Measurements from ENCODE around the gene NDST1. TPM values are rescaled to one million over a fixed set of nuclear protein-coding genes. Genes with fewer than 3 reads are reported as not detected.

NDST1 gene
- polyA plus RNA-seq, 1 donor from 2014 or later = 3.1 TPM

- Mint-ChIP-seq H3K4me1 (peaks cover 0 to 3% (median 0%) of the 10 kb centered on the region in 3 donors), H3K27me3 (peaks cover 9% of the 10 kb centered on the region), H3K27ac (no peak overlapping the region), H3K4me3 (no peak overlapping the region), H3K9me3 (no peaks in the 10 kb centered on the region), H3K36me3 (peaks cover 2% of the 10 kb centered on the region)
Measured at GRCh38 chr5:150595466-150596031, 87.6 kb downstream of the NDST1 start.

GRCh38 chr5:150596313-150596712 is 88.4 kb downstream of the NDST1 start:
- no peak overlapping the region for H3K4me3 Mint-ChIP-seq
- H3K4me1 Mint-ChIP-seq = peaks cover 0 to 3% (median 0%) of the 10 kb centered on the region in 3 donors
- H3K36me3 Mint-ChIP-seq = peaks cover 2% of the 10 kb centered on the region
- peaks cover 10% of the 10 kb centered on the region for H3K27me3 Mint-ChIP-seq
- H3K27ac Mint-ChIP-seq = no peak overlapping the region
- no peaks in the 10 kb centered on the region for H3K9me3 Mint-ChIP-seq

GRCh38 chr5:150596826-150597225 is 88.9 kb downstream of the NDST1 start:
- H3K4me3 Mint-ChIP-seq = no peak overlapping the region
- no peaks in the 10 kb centered on the region for H3K9me3 Mint-ChIP-seq
- H3K27me3 Mint-ChIP-seq = peaks cover 10% of the 10 kb centered on the region
- peaks cover 0 to 3% (median 0%) of the 10 kb centered on the region in 3 donors for H3K4me1 Mint-ChIP-seq
- no peak overlapping the region for H3K27ac Mint-ChIP-seq
- H3K36me3 Mint-ChIP-seq = peaks cover 2% of the 10 kb centered on the region

- H3K4me3 Mint-ChIP-seq = no peak overlapping the region
- H3K9me3 Mint-ChIP-seq = no peaks in the 10 kb centered on the region
- no peak overlapping the region for H3K27ac Mint-ChIP-seq
- H3K27me3 Mint-ChIP-seq = peaks cover 11% of the 10 kb centered on the region
- H3K36me3 Mint-ChIP-seq = peaks cover 2% of the 10 kb centered on the region
- H3K4me1 Mint-ChIP-seq = peaks cover 0 to 3% (median 0%) of the 10 kb centered on the region in 3 donors
Measured at GRCh38 chr5:150598006-150598405, 90.1 kb downstream of the NDST1 start.

GRCh38 chr5:150598821-150599273 is 90.9 kb downstream of the NDST1 start:
- Mint-ChIP-seq H3K27ac (no peak overlapping the region), H3K27me3 (peaks cover 11% of the 10 kb centered on the region), H3K36me3 (no peaks in the 10 kb centered on the region), H3K9me3 (no peaks in the 10 kb centered on the region), H3K4me1 (peaks cover 0 to 3% (median 0%) of the 10 kb centered on the region in 3 donors), H3K4me3 (no peak overlapping the region)

GRCh38 chr5:150599281-150599680 is 91.3 kb downstream of the NDST1 start:
- Mint-ChIP-seq H3K27me3 (peaks cover 14% of the 10 kb centered on the region), H3K9me3 (no peaks in the 10 kb centered on the region), H3K4me3 (peak overlapping the region in 1 of 4 donors; percentile 37), H3K4me1 (peaks cover 0 to 3% (median 0%) of the 10 kb centered on the region in 3 donors), H3K36me3 (no peaks in the 10 kb centered on the region), H3K27ac (no peak overlapping the region)

GRCh38 chr5:150599917-150600511 is 92.1 kb downstream of the NDST1 start:
- Mint-ChIP-seq H3K9me3 (no peaks in the 10 kb centered on the region), H3K27me3 (peaks cover 14% of the 10 kb centered on the region), H3K36me3 (no peaks in the 10 kb centered on the region), H3K27ac (no peak overlapping the region), H3K4me1 (peaks cover 0 to 3% (median 0%) of the 10 kb centered on the region in 3 donors), H3K4me3 (no peak overlapping the region)

- Mint-ChIP-seq H3K36me3 (no peaks in the 10 kb centered on the region), H3K27ac (no peak overlapping the region), H3K4me1 (peaks cover 0 to 3% (median 0%) of the 10 kb centered on the region in 3 donors), H3K27me3 (peaks cover 14% of the 10 kb centered on the region), H3K9me3 (no peaks in the 10 kb centered on the region), H3K4me3 (no peak overlapping the region)
Measured at GRCh38 chr5:150600616-150601490, 92.9 kb downstream of the NDST1 start.

GRCh38 chr5:150601491-150602345 is 93.8 kb downstream of the NDST1 start:
- Mint-ChIP-seq H3K9me3 (no peaks in the 10 kb centered on the region), H3K4me1 (peaks cover 0 to 3% (median 0%) of the 10 kb centered on the region in 3 donors), H3K36me3 (no peaks in the 10 kb centered on the region), H3K4me3 (no peak overlapping the region), H3K27ac (no peak overlapping the region), H3K27me3 (peaks cover 14% of the 10 kb centered on the region)

- Mint-ChIP-seq H3K4me3 (no peak overlapping the region), H3K27ac (no peak overlapping the region), H3K27me3 (peaks cover 12% of the 10 kb centered on the region), H3K36me3 (no peaks in the 10 kb centered on the region), H3K9me3 (no peaks in the 10 kb centered on the region), H3K4me1 (no peaks in the 10 kb centered on the region)
Measured at GRCh38 chr5:150603052-150603451, 95.1 kb downstream of the NDST1 start.

GRCh38 chr5:150603491-150603890 is 95.6 kb downstream of the NDST1 start:
- Mint-ChIP-seq H3K27ac (no peak overlapping the region), H3K4me3 (no peak overlapping the region), H3K9me3 (no peaks in the 10 kb centered on the region), H3K4me1 (no peaks in the 10 kb centered on the region), H3K27me3 (peaks cover 12% of the 10 kb centered on the region), H3K36me3 (no peaks in the 10 kb centered on the region)

- Mint-ChIP-seq H3K27me3 (peaks cover 12% of the 10 kb centered on the region), H3K4me1 (no peaks in the 10 kb centered on the region), H3K4me3 (no peak overlapping the region), H3K9me3 (no peaks in the 10 kb centered on the region), H3K36me3 (no peaks in the 10 kb centered on the region), H3K27ac (no peak overlapping the region)
Measured at GRCh38 chr5:150604010-150604409, 96.1 kb downstream of the NDST1 start.

GRCh38 chr5:150604894-150605440 is 97.0 kb downstream of the NDST1 start:
- no peaks in the 10 kb centered on the region for H3K9me3 Mint-ChIP-seq
- H3K36me3 Mint-ChIP-seq = no peaks in the 10 kb centered on the region
- H3K4me3 Mint-ChIP-seq = no peak overlapping the region
- no peak overlapping the region for H3K27ac Mint-ChIP-seq
- H3K27me3 Mint-ChIP-seq = peaks cover 10% of the 10 kb centered on the region
- H3K4me1 Mint-ChIP-seq = no peaks in the 10 kb centered on the region

- no peaks in the 10 kb centered on the region for H3K4me1 Mint-ChIP-seq
- peaks cover 5% of the 10 kb centered on the region for H3K27me3 Mint-ChIP-seq
- H3K36me3 Mint-ChIP-seq = no peaks in the 10 kb centered on the region
- H3K9me3 Mint-ChIP-seq = no peaks in the 10 kb centered on the region
- H3K27ac Mint-ChIP-seq = no peak overlapping the region
- H3K4me3 Mint-ChIP-seq = no peak overlapping the region
Measured at GRCh38 chr5:150605546-150605945, 97.6 kb downstream of the NDST1 start.

Measured in IgD-negative memory B cell (primary cell).